ENCODE results near the gene SLC25A44. TPM values are rescaled to one million over a fixed set of nuclear protein-coding genes. Genes with fewer than 3 reads are reported as not detected.
A peak's percentile ranks its signal among the peaks of the same experiment; 100 is the strongest.
"Not testable (repeated sequence)": the region's sequence is repeated elsewhere in the genome, so short reads cannot be mapped to it uniquely, and the experiment has no call there.

SLC25A44 gene
- total and polyA plus RNA-seq, 5 experiments from 2014 or later: 6.0 to 21.4 (median 16.4) TPM

GRCh38 chr1:156214024-156214748 lies 20.3 kb downstream of the SLC25A44 start:
- Mint-ChIP-seq H3K4me1 (peaks cover 17 to 55% (median 45%) of the 10 kb centered on the region in 4 donors), H3K4me3 (peak overlapping the region; percentile 54 to 96 (median 83)), H3K27me3 (no peaks in the 10 kb centered on the region), H3K27ac (peak overlapping the region; percentile 80 to 99 (median 92)), H3K9me3 (no peaks in the 10 kb centered on the region), H3K36me3 (peaks cover 0 to 24% (median under 1%) of the 10 kb centered on the region in 3 donors)
- POLR2A ChIA-PET: interaction anchor here (0.8 to 2.6 kb wide), 6 partner anchors 11 to 287 kb away, joined by 3 to 48 read pairs (median 10); partner anchors contain the start of gene SLC25A44
- DNase-seq (no peak), ATAC-seq (no peak)

- DNase-seq, H3K4me3 Mint-ChIP-seq, H3K9me3 Mint-ChIP-seq, H3K27me3 Mint-ChIP-seq, POLR2A ChIA-PET, ATAC-seq: not testable (repeated sequence)
- Mint-ChIP-seq H3K36me3 (peaks cover 6 to 29% (median 8%) of the 10 kb centered on the region in 3 donors), H3K4me1 (peaks cover 23 to 66% (median 54%) of the 10 kb centered on the region in 4 donors), H3K27ac (peak overlapping the region in 2 of 10 donors; percentile 24 to 48)
These were observed 22.6 kb downstream of the SLC25A44 start for GRCh38 chr1:156216361-156217086.

GRCh38 chr1:156217871-156218270 lies 24.0 kb downstream of the SLC25A44 start:
- Mint-ChIP-seq H3K9me3 (no peaks in the 10 kb centered on the region), H3K36me3 (peaks cover 6 to 42% (median 14%) of the 10 kb centered on the region in 3 donors), H3K4me3 (peak overlapping the region in 9 of 10 donors; percentile 26 to 80 (median 45)), H3K4me1 (peaks cover 24 to 64% (median 49%) of the 10 kb centered on the region in 4 donors), H3K27me3 (no peaks in the 10 kb centered on the region), H3K27ac (peak overlapping the region; percentile 7 to 96 (median 72))
- POLR2A ChIA-PET: no interaction called here
- peak in 2 of 10 donors; percentile 13 to 24 for DNase-seq
- no peak for ATAC-seq

GRCh38 chr1:156220226-156220625 lies 26.3 kb downstream of the SLC25A44 start:
- DNase-seq (no peak), ATAC-seq (no peak)
- no peaks in the 10 kb centered on the region for H3K27me3 Mint-ChIP-seq
- peaks cover 11 to 52% (median 17%) of the 10 kb centered on the region in 3 donors for H3K36me3 Mint-ChIP-seq
- POLR2A ChIA-PET: no interaction called here
- H3K9me3 Mint-ChIP-seq: no peaks in the 10 kb centered on the region
- H3K27ac Mint-ChIP-seq: peak overlapping the region in 1 of 10 donors; percentile 58
- H3K4me3 Mint-ChIP-seq: no peak overlapping the region
- peaks cover 25 to 48% (median 35%) of the 10 kb centered on the region in 4 donors for H3K4me1 Mint-ChIP-seq

- Mint-ChIP-seq H3K4me3 (no peak overlapping the region), H3K4me1 (peaks cover 28 to 45% (median 39%) of the 10 kb centered on the region in 4 donors), H3K27me3 (no peaks in the 10 kb centered on the region), H3K9me3 (no peaks in the 10 kb centered on the region), H3K36me3 (peaks cover 11 to 62% (median 20%) of the 10 kb centered on the region in 3 donors), H3K27ac (peak overlapping the region in 7 of 10 donors; percentile 7 to 76 (median 44))
- POLR2A ChIA-PET: interaction anchor here (1.4 kb wide), 1 partner anchor 9 kb away, joined by 3 read pairs; the partner anchor contains the start of gene PMF1
- DNase-seq (no peak), ATAC-seq (no peak)
These were observed 28.2 kb downstream of the SLC25A44 start for GRCh38 chr1:156221986-156222692.

GRCh38 chr1:156225677-156226014 lies 31.7 kb downstream of the SLC25A44 start:
- peaks cover 11 to 73% (median 25%) of the 10 kb centered on the region in 3 donors for H3K36me3 Mint-ChIP-seq

GRCh38 chr1:156226116-156226538 lies 32.2 kb downstream of the SLC25A44 start:
- Mint-ChIP-seq H3K27me3 (no peaks in the 10 kb centered on the region), H3K36me3 (peaks cover 8 to 70% (median 22%) of the 10 kb centered on the region in 3 donors), H3K27ac (peak overlapping the region in 1 of 10 donors; percentile 23), H3K4me1 (peaks cover 17 to 23% (median 20%) of the 10 kb centered on the region in 4 donors), H3K4me3 (peak overlapping the region in 1 of 10 donors; percentile 29), H3K9me3 (no peaks in the 10 kb centered on the region)
- ATAC-seq (no peak), DNase-seq (no peak)
- POLR2A ChIA-PET: interaction anchor here (1.7 to 2.6 kb wide), 2 partner anchors 13 to 33 kb away, joined by 11 to 14 read pairs; partner anchors contain the start of gene PMF1

More at GRCh38 chr1:156225677-156226014, 31.7 kb downstream of the SLC25A44 start:
- Mint-ChIP-seq H3K9me3 (no peaks in the 10 kb centered on the region), H3K27me3 (no peaks in the 10 kb centered on the region), H3K4me3 (no peak overlapping the region), H3K27ac (peak overlapping the region in 8 of 10 donors; percentile 1 to 80 (median 42)), H3K4me1 (peaks cover 20 to 26% (median 23%) of the 10 kb centered on the region in 4 donors)
- DNase-seq (no peak), ATAC-seq (no peak)
- POLR2A ChIA-PET: interaction anchor here (0.7 to 2.6 kb wide), 4 partner anchors 12 to 80 kb away, joined by 3 to 14 read pairs (median 10); partner anchors contain the start of gene PMF1

- H3K36me3 Mint-ChIP-seq: peaks cover 5 to 67% (median 19%) of the 10 kb centered on the region in 3 donors
- H3K4me1 Mint-ChIP-seq: peaks cover 11 to 20% (median 17%) of the 10 kb centered on the region in 4 donors
- H3K27ac Mint-ChIP-seq: peak overlapping the region in 3 of 10 donors; percentile 23 to 49 (median 43)
- no peaks in the 10 kb centered on the region for H3K27me3 Mint-ChIP-seq
- POLR2A ChIA-PET: interaction anchor here (2.6 kb wide), 1 partner anchor 13 kb away, joined by 14 read pairs; the partner anchor contains the start of gene PMF1
- H3K4me3 Mint-ChIP-seq: no peak overlapping the region
- no peaks in the 10 kb centered on the region for H3K9me3 Mint-ChIP-seq
- no peak for ATAC-seq
- DNase-seq: no peak
These were observed 32.9 kb downstream of the SLC25A44 start for GRCh38 chr1:156226782-156227181.

- no peaks in the 10 kb centered on the region for H3K27me3 Mint-ChIP-seq
- peaks cover 5 to 11% (median 8%) of the 10 kb centered on the region in 4 donors for H3K4me1 Mint-ChIP-seq
- peak overlapping the region in 1 of 10 donors; percentile 65 for H3K27ac Mint-ChIP-seq
- DNase-seq: no peak
- peaks cover 3 to 63% (median 11%) of the 10 kb centered on the region in 3 donors for H3K36me3 Mint-ChIP-seq
- H3K4me3 Mint-ChIP-seq: no peak overlapping the region
- no peaks in the 10 kb centered on the region for H3K9me3 Mint-ChIP-seq
- ATAC-seq: no peak
- POLR2A ChIA-PET: interaction anchor here (0.7 kb wide), 1 partner anchor 136 kb away, joined by 3 read pairs; no protein-coding TSS in a partner anchor
These were observed 34.6 kb downstream of the SLC25A44 start for GRCh38 chr1:156228501-156228900.

- ATAC-seq: no peak
- POLR2A ChIA-PET: no interaction called here
- Mint-ChIP-seq H3K4me1 (peaks cover 3 to 11% (median 8%) of the 10 kb centered on the region in 4 donors), H3K27me3 (no peaks in the 10 kb centered on the region), H3K36me3 (peaks cover 0 to 68% (median 15%) of the 10 kb centered on the region in 3 donors), H3K4me3 (no peak overlapping the region), H3K9me3 (no peaks in the 10 kb centered on the region), H3K27ac (peak overlapping the region in 2 of 10 donors; percentile 53 to 61)
- no peak for DNase-seq
These were observed 36.0 kb downstream of the SLC25A44 start for GRCh38 chr1:156229809-156230472.

GRCh38 chr1:156230473-156230837 lies 36.6 kb downstream of the SLC25A44 start:
- H3K36me3 Mint-ChIP-seq: peaks cover 0 to 68% (median 15%) of the 10 kb centered on the region in 3 donors
- no peak overlapping the region for H3K4me3 Mint-ChIP-seq

More at GRCh38 chr1:156230473-156230837, 36.6 kb downstream of the SLC25A44 start:
- POLR2A ChIA-PET: no interaction called here
- Mint-ChIP-seq H3K4me1 (peaks cover under 1 to 9% (median 4%) of the 10 kb centered on the region in 4 donors), H3K9me3 (no peaks in the 10 kb centered on the region), H3K27ac (peak overlapping the region in 3 of 10 donors; percentile 20 to 61 (median 53)), H3K27me3 (no peaks in the 10 kb centered on the region)
- ATAC-seq (no peak), DNase-seq (no peak)
